Aorta (tissue), 5 donors: ENCODE data around the gene UXS1. TPM values are rescaled to one million over a fixed set of nuclear protein-coding genes. Genes with fewer than 3 reads are reported as not detected.

Experiments
- ATAC-seq: fragments of 200-7000 bp; cut with Tn5 transposase; one replicate; pipeline ENCODE4 v1.9.1; 2022; ENCODE audit warnings: moderate library complexity; ENCODE audit not compliant: low FRiP score
- DNase-seq, 2 donors: peaks; one replicate each; pipeline ENCODE4 v3.0.0-alpha.2; 2020
- H3K27ac ChIP-seq, 2 donors: one replicate each; pipeline ENCODE4 v1.5.1; 2013; ENCODE audit warnings: low read length in 2 of 2, mild to moderate bottlenecking in 2 of 2, moderate library complexity in 2 of 2, control low read depth in 1 of 2, inconsistent platforms in 1 of 2, low read depth in 1 of 2
- H3K27me3 ChIP-seq, 2 donors: one replicate each; pipeline ENCODE4 v1.6.1; 2013; ENCODE audit warnings: control low read depth in 1 of 2, low read length in 1 of 2, mild to moderate bottlenecking in 1 of 2, moderate library complexity in 1 of 2; ENCODE audit not compliant: insufficient read depth in 2 of 2, control insufficient read depth in 1 of 2
- H3K36me3 ChIP-seq, 2 donors: one replicate each; pipeline ENCODE4 v1.6.1; 2013; ENCODE audit warnings: control low read depth in 1 of 2, low read length in 1 of 2, mild to moderate bottlenecking in 1 of 2; ENCODE audit not compliant: insufficient read depth in 2 of 2, control insufficient read depth in 1 of 2
- H3K4me1 ChIP-seq, 2 donors: one replicate each; pipeline ENCODE4 v1.6.1; 2013; ENCODE audit warnings: low read length in 2 of 2, control low read depth in 1 of 2, mild to moderate bottlenecking in 1 of 2, moderate library complexity in 1 of 2; ENCODE audit not compliant: insufficient read depth in 2 of 2, control insufficient read depth in 1 of 2
- H3K4me3 ChIP-seq, 2 donors: one replicate each; pipeline ENCODE4 v1.5.1; 2013; ENCODE audit warnings: low read length in 2 of 2, control low read depth in 1 of 2, mild to moderate bottlenecking in 1 of 2
- H3K9me3 ChIP-seq: one replicate; pipeline ENCODE4 v1.6.1; 2013; ENCODE audit warnings: mild to moderate bottlenecking, low read length; ENCODE audit not compliant: control insufficient read depth
- WGBS, 2 donors: extraction: QIAGEN DNeasy Blood & Tissue Kit; methylation state at CpG; one replicate each; pipeline ENCODE4 v1.1.7; 2013; 5-methylcytosine and 5-hydroxymethylcytosine counted together
- intact Hi-C, 2 donors: fragments of 100-400 bp; cut with DNase I; formaldehyde crosslinking; loops; one replicate each; pipeline versions ENCODE4 v1.14.2 to v1.15.0; 2022
- polyA plus RNA-seq, 2 donors: library from polyadenylated mRNA; stranded (reverse); fragments of 200-250 nt; gene quantifications; one replicate each; pipeline ENCODE4 v1.2.3, GENCODE V29; 2013
- total RNA-seq, 2 donors: library from RNA; stranded (reverse); fragmentation: NEBNext Ultra II Directional; extraction: Animal tissue kit (Norgen Biotek cat#: 25700); gene quantifications; one replicate each; pipeline ENCODE4 v1.2.1, GENCODE V29; 2021
- donor health status: healthy with polysubstance abuse.
- donor health status: Bipolar disorder and iron deficiency.
- donor health status: DM: no; HTN: no; CAD: no.
- donor health status: DM: no; HTN: no; CAD: no.
- donor health status: DM: yes; HTN: yes; CAD: no.

Gene UXS1
- total and polyA plus RNA-seq, 4 donors, result 10.5 to 29.3 (median 16.5) TPM

DNA sequence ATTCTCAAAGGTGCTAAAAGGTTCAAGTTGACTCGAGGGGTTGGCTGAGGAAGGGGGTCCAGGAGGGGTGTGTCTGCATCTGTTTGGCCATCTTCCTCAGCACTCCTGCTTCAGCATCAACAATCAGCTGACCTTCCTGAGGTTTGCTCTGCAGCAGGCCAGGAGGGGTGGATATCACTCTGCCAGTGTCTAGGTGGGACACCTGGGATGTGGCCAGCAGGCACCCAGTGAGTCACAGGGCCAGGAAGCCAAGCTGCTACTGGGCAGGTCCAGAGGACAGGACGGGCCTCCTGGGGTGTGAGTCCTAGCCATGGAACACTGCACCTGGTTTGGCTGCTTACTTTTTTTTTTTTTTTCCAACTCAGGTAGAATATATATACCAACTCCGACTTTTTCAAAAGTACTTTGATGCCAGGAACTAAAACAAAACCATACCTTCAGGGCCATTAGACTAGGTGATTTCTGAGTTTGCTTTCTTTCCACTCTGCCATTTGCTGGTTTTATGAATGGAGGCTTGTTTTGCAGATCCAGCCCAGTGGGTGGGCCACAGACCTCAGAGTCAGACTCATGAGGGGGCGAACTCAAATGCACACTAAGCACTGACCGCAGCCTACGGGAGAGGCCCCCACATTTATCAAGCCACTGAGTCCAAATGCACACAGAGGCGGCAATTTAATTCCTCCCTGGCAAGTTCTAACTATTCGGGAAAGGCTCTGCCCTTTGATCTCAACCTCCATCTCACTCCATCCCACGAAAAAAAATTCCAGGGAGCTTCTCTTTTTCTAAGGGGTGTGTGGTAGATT lies 76.0 kb downstream of the UXS1 start:
- DNase-seq, result no peak
- Histone ChIP-seq H3K27ac (no peak overlapping the region), H3K4me1 (no peaks in the 10 kb centered on the region), H3K27me3 (no peaks in the 10 kb centered on the region), H3K9me3 (no peaks in the 10 kb centered on the region), H3K36me3 (peaks cover 0 to 4% of the 10 kb centered on the region in 2 donors), H3K4me3 (no peak overlapping the region)
- WGBS, 2 donors, result 90 to 91% methylated on average over 9 of the region's 9 CpGs
- no peak for ATAC-seq
- intact Hi-C loops, result no loop called here

DNA sequence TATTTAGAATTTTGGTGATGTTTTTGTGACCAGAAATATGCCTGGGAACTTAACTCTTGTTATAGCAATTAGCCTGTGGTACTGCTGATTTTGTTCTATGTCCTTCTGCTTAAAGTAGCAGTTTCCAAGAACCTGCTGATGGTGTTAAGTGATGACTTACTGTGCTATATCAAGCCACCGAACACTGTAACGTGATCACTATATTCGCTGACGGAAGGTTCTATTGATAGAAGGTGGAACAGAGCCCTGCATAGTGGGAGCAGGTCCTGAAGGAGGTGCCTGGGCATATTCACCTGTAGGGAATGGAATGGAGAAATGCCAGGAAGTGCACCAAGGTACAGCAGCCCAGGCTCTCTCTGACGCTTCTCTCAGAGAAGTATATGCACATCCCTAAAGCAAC lies 76.8 kb downstream of the UXS1 start:
- H3K27ac ChIP-seq, result no peak overlapping the region
- H3K9me3 ChIP-seq, result no peaks in the 10 kb centered on the region
- DNase-seq (no peak), ATAC-seq (no peak)
- H3K36me3 ChIP-seq, result peaks cover 0 to 4% of the 10 kb centered on the region in 2 donors
- H3K4me1 ChIP-seq, result no peaks in the 10 kb centered on the region
- intact Hi-C loops, result no loop called here
- WGBS, 2 donors, result 86 to 93% methylated on average over 5 of the region's 5 CpGs
- H3K4me3 ChIP-seq, result no peak overlapping the region
- H3K27me3 ChIP-seq, result no peaks in the 10 kb centered on the region

DNA sequence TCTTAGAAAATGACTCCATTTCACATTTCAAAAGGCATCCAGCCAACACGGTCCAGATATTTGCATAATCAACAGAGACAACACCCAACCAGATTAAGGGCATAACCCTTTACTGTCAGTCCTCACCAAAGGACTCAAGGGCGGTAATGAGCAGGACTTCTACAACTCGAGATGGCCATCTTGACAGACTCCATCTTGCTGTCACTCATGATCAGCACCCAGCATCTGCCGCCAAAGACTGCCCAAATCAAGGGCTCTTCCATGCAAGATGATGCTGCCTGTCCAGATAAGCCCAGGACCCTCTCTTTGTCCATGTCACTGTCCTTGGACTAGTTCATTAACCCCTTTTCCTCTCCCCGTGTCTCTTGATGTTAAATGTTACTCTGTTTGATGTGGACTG lies 77.9 kb downstream of the UXS1 start:
- Histone ChIP-seq H3K9me3 (no peaks in the 10 kb centered on the region), H3K4me3 (no peak overlapping the region), H3K4me1 (no peaks in the 10 kb centered on the region), H3K27me3 (no peaks in the 10 kb centered on the region), H3K27ac (no peak overlapping the region), H3K36me3 (peaks cover 0 to 4% of the 10 kb centered on the region in 2 donors)
- ATAC-seq (no peak), DNase-seq (no peak)
- WGBS, 2 donors, result 91 to 92% methylated on average over 5 of the region's 5 CpGs
- intact Hi-C loops, result no loop called here

- WGBS, 2 donors, result 91 to 95% methylated on average over 4 of the region's 4 CpGs
- H3K4me1 ChIP-seq, result no peaks in the 10 kb centered on the region
- DNase-seq, result no peak
- ATAC-seq, result no peak
- H3K4me3 ChIP-seq, result no peak overlapping the region
- intact Hi-C loops, result no loop called here
- H3K27me3 ChIP-seq, result no peaks in the 10 kb centered on the region
- H3K36me3 ChIP-seq, result peaks cover 0 to 5% of the 10 kb centered on the region in 2 donors
- no peaks in the 10 kb centered on the region for H3K9me3 ChIP-seq
- no peak overlapping the region for H3K27ac ChIP-seq
Observed at GRCh38 chr2:106115665-106116064, 78.4 kb downstream of the UXS1 start.

- DNase-seq (no peak), ATAC-seq (no peak)
- Histone ChIP-seq H3K27ac (no peak overlapping the region), H3K4me1 (no peaks in the 10 kb centered on the region), H3K4me3 (no peak overlapping the region), H3K9me3 (no peaks in the 10 kb centered on the region), H3K36me3 (peaks cover 0 to 4% of the 10 kb centered on the region in 2 donors), H3K27me3 (no peaks in the 10 kb centered on the region)
- WGBS, 2 donors, result 94 to 97% methylated on average over 2 of the region's 2 CpGs
- intact Hi-C loops, result no loop called here
Observed at GRCh38 chr2:106115250-106115649, 78.9 kb downstream of the UXS1 start.

GRCh38 chr2:106114166-106114565 lies 79.9 kb downstream of the UXS1 start:
- WGBS, 2 donors, result 80 to 86% methylated on average over 4 of the region's 4 CpGs
- intact Hi-C loops, result no loop called here
- no peaks in the 10 kb centered on the region for H3K27me3 ChIP-seq
- ATAC-seq, result no peak
- peaks cover 0 to 4% of the 10 kb centered on the region in 2 donors for H3K36me3 ChIP-seq
- no peak for DNase-seq
- no peaks in the 10 kb centered on the region for H3K9me3 ChIP-seq
- H3K4me1 ChIP-seq, result no peaks in the 10 kb centered on the region
- H3K4me3 ChIP-seq, result no peak overlapping the region
- no peak overlapping the region for H3K27ac ChIP-seq

GRCh38 chr2:106113361-106113966 lies 80.6 kb downstream of the UXS1 start:
- Histone ChIP-seq H3K36me3 (peaks cover 0 to 4% of the 10 kb centered on the region in 2 donors), H3K9me3 (no peaks in the 10 kb centered on the region), H3K4me1 (no peaks in the 10 kb centered on the region), H3K4me3 (no peak overlapping the region), H3K27ac (no peak overlapping the region), H3K27me3 (no peaks in the 10 kb centered on the region)
- WGBS, 2 donors, result 79 to 89% methylated on average over 13 of the region's 13 CpGs
- intact Hi-C loops, result no loop called here
- DNase-seq (no peak), ATAC-seq (no peak)

DNA sequence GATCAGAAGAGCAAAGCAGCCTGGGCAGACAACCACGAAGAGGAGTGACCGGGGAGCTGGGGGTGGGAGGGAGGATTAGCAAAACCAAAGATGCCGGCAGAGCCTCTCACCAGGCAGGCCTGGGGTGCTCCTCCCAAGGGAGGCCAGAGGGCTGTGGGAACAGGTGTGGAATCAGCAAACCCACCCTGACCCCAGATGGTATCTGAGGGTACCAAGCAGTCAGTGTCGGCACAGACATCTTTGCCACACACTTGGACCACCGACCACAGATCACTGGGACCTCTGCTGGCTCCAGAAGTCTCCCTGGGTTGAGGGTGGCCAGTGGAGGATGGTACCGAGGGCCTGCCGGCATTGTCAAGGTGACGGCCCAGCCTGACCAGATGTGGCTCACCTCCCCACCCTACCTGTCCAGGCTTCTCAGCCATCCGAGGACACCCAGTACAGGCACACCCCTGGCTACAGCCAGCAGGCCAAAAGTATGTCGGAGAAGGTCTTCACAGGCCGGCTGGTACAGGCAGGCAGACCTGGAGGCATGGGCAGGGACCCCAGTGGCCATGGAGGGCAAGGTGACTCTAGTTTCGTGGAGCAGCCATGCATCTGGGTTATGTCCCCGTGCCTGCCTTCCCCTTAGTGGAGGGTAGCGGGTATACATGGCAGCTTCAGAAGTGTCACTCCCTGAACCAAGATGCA lies 82.1 kb downstream of the UXS1 start:
- no peak overlapping the region for H3K27ac ChIP-seq
- intact Hi-C loops, result no loop called here
- H3K9me3 ChIP-seq, result no peaks in the 10 kb centered on the region
- H3K4me1 ChIP-seq, result no peaks in the 10 kb centered on the region
- H3K36me3 ChIP-seq, result peaks cover 0 to 3% of the 10 kb centered on the region in 2 donors
- WGBS, 2 donors, result 95 to 97% methylated on average over 14 of the region's 14 CpGs
- ATAC-seq (no peak), DNase-seq (no peak)
- H3K27me3 ChIP-seq, result no peaks in the 10 kb centered on the region
- H3K4me3 ChIP-seq, result no peak overlapping the region
